Gastroesophageal sphincter (tissue), 3 donors: ENCODE results near the gene ZNF362.

Source experiments
- EP300 ChIP-seq: sonication (generic); formaldehyde crosslinking; IDR thresholded peaks from one replicate; pipeline ENCODE4 v1.6.1; 2017; ENCODE audit warnings: antibody characterized with exemption, mild to moderate bottlenecking
- POLR2AphosphoS5 ChIP-seq: sonication (generic); formaldehyde crosslinking; IDR thresholded peaks from one replicate; pipeline ENCODE4 v1.6.1; 2017; ENCODE audit warnings: antibody characterized with exemption
- TF ChIP-seq, protein P1 (sequence below), 4 experiments: fragments of 200-600 bp in 2 of 4; fragments of 450-650 bp in 2 of 4; sonication (generic) in 1 of 4; IDR thresholded peaks; one replicate each; pipeline ENCODE4 v1.5.1; 2017 to 2019; ENCODE audit warnings: antibody characterized with exemption in 4 of 4, mild to moderate bottlenecking in 2 of 4, moderate library complexity in 2 of 4

DNA sequence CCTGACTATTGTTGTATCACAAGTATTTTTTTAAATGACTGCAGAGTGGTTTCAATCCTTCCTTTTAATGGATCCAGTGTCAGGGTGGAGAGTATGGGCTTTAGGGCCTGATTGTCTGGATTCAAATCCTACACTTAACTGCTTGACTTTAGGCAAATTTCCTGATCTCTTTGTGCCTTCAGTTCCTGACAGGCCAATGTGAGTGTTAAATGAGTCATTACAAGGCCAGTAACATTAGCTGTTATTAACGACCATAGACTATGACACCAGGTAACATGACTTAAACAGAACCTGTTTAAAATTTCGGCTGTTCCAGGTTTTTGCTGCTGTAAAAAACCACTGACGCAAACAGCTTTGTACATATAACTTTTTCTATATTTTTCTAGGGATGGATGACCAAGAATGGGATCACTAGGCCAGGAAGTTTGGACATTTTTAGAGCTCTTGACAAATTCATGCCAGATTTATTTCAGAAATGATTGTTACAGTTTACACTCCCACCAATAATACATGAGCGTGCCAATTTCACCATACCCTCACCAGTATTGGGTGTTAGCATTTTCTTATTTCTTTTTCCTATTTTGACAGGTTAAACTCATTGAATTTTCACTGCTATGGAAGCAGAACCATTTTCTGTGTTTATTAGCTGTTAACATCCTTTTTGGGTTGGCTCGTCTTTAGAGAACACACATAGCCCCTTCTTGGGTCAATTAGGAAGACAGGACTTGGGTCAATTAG lies 11.3 kb downstream of the ZNF362 start:
- TF ChIP-seq, protein P1, sequence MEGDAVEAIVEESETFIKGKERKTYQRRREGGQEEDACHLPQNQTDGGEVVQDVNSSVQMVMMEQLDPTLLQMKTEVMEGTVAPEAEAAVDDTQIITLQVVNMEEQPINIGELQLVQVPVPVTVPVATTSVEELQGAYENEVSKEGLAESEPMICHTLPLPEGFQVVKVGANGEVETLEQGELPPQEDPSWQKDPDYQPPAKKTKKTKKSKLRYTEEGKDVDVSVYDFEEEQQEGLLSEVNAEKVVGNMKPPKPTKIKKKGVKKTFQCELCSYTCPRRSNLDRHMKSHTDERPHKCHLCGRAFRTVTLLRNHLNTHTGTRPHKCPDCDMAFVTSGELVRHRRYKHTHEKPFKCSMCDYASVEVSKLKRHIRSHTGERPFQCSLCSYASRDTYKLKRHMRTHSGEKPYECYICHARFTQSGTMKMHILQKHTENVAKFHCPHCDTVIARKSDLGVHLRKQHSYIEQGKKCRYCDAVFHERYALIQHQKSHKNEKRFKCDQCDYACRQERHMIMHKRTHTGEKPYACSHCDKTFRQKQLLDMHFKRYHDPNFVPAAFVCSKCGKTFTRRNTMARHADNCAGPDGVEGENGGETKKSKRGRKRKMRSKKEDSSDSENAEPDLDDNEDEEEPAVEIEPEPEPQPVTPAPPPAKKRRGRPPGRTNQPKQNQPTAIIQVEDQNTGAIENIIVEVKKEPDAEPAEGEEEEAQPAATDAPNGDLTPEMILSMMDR (IDR thresholded peaks at IDR 0.05) = no peak
- TF ChIP-seq POLR2AphosphoS5 = no peak
- TF ChIP-seq EP300 = no peak
